NCI-H345 (cell line): ENCODE measurements around the gene FAM98B.

ENCODE experiments used
- DNase-seq: peaks from one replicate; lab custom pipeline; 2025; lab: John Stamatoyannopoulos, UW

The FAM98B gene

DNA sequence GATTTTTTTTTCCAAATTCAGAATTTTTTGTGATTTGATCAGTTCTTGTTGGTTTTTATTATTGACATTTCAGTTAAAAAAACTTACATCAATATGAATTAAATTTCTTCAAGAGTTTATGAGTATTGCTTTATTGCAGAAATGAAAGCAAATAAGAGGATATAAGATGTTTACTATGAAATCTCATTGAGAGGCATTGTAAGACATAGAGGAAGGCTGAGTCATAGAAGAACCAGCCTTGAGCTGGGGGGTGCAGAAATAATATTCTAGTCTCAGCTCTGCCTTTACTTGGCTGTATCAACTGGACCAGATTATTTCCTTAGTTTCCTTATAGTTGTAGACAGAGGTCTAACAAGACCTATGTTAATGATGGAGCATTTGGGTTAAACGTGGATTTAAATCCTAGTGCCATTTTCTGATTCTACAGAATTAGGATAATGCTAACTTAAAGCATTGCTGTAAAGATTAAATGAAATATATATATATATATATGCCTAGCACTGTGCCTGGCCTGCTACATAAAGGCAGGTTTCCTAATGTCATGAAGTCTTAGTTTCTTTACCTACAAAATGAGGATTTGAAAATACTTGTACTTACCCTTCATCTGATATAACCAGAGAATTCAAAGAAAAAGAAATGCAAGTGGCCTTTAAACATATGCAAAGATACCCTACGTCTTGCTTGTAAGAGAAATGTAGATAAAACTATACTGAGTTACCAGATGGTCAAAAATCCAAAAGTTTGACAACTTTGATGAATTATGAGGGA is 7.3 kb downstream of the FAM98B start:
- DNase-seq: no peak

DNA sequence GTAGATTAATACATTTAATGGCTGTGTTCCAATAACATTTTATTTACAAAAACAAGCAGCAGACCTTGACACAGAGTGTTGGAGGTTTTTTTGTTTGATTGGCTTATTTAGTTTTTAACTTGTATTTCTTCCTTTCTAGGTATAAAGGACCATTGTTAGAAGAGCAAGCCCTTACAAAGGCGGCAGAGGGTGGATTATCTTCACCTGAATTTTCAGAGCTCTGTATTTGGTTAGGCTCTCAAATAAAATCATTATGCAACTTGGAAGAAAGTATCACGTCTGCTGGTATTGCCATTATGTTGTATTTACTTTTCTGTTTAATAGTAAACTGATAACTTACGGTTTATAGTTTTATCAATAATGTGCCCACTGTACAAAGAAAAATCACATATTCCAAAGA is 10.0 kb downstream of the FAM98B start:
- DNase-seq: no peak

DNA sequence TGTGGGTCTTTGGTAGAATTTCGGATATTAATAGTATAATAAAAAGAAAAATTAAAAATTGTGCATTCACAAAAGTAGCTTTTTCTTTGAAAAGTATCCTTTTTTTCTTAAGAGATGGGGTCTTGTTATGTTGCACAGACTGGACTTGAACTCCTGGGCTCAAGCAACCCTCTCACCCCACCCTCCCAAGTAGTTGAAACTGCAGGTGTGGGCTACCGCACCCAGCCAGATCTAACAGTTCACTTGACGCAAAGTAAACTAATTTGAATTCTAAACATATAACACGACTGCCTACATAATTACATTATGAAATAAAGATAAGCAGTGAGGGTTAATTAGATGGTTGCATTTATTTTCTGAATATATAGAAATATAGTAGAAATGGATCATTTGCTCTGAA is 10.7 kb downstream of the FAM98B start:
- DNase-seq: no peak

DNA sequence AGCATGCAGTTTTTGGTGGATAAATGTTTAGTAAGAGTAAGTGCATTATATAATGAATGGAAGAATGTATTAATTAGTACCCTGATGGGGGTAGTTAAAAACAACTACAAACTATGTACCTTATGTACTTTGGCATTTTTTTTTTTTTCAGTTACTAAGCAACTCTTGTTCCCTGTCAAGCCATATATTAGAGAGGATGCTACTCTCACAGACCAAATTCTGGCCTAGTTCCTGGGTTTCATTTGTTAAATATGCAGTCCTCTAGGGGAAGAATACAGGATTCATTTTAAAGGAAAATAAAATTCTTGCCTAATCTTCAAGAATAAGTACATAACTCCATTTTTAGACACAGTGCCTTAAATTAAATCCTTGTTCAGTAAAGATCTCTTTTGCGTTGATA is 16.9 kb downstream of the FAM98B start:
- no peak for DNase-seq

DNA sequence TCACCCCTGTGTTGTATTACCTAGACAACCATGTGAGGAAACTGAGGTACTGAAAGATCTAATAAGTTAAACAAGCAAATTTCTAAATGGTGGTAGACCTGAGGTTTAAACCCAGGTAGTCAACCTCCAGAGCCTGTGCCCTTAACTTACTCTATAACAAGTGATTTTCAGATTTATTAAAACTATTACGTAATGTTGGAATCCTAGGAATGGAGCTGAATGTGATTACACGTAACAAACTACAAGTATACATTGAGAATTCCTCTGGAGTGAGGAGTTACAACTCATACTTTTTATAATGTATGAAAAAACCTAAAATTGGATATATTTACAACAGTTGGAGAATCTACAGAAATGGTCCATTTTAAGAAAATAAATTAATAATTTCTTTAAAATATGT is 18.0 kb downstream of the FAM98B start:
- no peak for DNase-seq

DNA sequence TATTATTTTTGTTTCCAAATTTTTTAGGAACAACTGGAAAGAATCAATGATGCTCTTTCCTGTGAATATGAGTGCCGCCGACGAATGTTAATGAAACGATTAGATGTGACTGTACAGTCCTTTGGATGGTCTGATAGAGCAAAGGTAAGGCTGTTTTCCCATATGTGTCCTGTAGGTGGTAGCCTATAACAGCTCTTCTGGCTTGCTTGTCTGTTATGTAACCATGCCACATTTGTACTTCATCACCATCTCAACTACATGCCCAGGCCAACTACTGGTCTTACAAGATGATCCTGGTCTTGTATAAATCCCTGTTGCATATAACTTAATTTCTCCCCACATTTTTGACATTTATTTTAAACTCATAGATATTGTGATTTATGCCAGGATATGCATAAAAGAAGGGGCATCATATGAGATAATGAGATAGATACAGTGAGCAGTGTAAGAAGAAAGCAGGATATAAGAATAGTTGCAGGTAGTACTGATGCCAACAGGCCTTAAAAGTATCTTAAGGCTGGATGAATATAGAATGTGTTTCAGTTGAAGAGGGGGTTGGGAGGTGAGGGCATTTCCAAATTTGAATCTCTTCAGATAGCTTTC is 20.3 kb downstream of the FAM98B start:
- DNase-seq: peak; percentile 9

DNA sequence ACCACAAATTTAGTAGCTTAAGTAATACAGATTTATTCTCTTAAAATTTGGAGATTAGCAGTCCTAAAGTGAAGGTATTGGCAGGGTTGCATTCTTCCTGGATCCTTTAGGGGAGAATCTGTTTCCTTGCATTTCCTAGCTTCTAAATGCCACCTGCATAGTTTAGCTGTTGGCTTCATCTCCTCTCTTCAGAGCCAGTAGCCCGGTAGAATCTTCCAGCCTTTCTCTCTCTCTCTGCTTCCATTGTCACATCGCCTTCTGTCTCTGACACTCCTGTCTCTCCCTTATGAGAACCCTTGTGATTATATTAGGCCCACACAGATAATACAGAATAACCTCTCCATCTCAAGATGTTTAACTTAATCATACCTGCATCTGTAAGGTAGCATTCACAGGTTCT is 21.4 kb downstream of the FAM98B start:
- DNase-seq: no peak

DNA sequence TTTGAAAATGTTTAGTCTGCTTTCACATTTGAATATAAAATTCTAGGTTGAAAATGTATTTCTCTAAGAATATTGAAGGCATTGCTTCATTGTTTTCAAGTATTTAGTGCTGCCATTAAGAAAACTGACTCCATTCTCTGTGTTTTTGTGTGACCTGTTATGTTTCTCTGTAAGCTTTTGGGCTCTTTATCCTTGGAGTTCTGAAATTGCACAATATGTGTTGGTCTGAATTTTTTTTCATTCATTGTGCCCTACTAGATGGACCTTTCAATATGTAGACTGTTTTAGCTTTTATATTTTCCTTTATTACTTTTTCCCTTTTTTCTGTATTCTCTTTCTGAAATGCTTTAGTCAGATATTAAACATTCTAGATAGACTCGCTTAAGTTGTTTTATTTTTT is 22.2 kb downstream of the FAM98B start:
- no peak for DNase-seq

DNA sequence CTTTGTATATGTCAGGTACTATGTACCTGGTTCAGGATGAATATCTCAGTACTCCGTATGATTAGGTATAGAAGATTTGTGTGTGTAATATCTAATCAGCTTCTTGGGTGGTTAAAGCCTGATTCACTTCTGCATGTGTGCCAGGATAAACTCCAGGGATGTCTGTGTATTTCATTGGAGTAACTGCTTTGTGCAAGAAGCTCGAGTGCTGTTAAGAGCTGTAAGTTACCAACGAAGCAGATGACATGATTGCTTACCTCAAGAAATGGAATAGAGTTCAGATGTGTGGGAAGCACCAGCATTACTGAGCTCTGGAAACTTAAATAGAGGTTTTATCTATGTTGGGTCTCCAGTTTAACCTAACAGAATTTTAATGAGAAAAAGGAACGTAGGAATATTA is 23.7 kb downstream of the FAM98B start:
- DNase-seq: no peak

DNA sequence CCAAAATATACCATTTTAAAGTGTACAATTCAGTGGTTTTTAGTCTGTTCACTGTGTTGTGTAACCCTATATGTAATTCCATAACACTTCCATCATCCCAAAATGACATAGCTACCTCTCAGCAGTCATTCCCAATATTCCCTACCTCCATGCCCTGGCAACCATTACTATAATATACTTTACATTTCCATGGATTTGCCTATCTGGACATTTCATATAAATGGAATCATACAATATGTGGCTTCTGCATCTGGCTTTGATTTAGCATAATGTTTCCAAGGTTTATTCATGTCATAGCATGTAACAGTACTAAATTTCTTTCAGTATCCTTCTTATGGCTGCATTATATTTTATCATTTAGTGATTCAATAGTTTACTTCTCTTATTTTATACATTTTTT is 25.3 kb downstream of the FAM98B start:
- no peak for DNase-seq

DNA sequence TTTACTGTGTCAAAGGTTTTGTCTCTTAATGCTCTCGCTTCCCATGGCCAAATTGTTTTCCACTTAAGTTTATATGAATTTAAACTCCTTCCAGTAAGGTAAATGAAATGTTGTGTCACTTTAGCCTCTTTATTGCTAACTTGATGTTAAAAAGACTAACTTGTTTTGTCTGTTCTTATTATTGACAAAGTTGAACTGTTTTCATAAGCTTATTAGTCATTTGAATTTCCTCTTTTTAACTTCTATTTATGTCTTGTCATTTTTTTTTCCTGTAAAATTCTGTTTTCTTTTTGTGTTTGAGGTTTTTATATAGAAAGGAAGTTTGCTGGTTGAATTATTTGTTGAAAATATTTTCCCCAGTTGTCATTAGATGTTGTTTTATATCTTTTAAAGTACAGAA is 25.8 kb downstream of the FAM98B start:
- DNase-seq: no peak

DNA sequence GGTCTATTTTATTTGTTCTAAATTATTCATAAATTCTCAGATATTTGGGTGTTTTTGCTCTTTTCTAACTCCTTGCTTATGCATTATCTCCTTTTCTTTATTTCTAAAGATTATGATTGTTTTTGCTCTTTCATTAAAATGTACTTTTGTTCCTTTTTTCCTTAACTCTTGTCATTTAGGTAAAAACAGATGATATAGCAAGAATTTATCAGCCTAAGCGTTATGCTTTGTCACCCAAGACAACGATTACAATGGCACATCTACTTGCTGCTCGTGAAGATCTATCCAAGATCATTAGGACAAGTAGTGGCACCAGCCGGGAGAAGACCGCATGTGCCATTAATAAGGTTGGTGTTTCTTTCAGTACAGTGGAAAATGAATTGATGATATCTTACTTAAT is 27.2 kb downstream of the FAM98B start:
- no peak for DNase-seq

DNA sequence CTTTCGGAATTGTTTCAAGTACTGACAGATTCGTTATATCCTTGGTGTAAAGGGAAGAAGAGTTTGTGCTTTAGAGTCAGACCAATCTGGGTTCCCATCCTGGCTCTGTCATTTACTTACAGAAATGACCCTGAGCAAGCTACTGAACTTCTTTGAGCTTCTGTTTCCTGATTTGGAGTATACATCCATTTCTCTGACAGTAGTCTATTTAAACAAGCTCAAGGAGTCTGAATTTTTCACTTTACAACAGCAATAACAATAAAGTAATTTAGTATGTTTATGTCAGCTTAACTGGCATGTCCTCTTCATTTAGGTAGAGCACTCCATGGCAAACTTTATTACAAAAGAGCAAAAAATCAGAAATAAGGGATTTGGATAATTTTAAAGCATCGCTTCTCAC is 27.8 kb downstream of the FAM98B start:
- no peak for DNase-seq

DNA sequence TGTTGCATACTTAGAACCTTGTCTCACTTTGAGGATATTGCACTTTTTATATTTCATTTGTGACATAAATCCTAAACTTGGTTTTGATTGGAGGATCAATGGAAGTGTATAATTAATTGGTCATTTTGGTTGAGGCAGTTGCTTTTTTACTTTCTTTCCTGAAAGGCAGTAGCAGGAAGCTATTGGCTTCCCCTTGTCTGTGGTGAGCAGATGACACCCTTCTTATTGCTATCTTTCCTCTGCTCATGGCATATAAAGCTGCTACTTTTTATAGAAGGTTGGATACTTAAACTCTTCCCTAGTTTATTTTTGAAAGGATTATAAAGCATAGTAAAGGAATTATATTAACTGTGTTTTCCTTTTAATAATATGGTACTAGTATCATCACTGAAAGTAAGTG is 28.6 kb downstream of the FAM98B start:
- DNase-seq: no peak

DNA sequence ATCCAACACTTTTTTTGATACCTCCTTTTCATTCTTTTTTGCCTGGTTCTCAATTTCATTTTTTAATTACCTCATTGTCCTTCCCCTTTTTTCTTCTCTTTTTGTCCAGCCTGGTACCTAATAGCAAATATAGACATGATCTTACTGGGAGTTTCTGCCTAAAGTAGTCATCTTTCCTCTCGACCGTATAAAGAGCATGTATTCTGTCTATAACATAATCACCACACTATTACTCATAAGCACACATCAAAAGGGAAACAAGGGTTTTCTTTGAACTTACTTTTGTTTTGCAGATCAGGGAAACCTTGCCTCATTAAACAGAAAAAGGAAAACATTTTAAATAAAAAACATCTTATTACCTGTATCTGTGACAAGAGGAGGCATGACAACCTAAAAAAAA is 33.0 kb downstream of the FAM98B start:
- DNase-seq: no peak

DNA sequence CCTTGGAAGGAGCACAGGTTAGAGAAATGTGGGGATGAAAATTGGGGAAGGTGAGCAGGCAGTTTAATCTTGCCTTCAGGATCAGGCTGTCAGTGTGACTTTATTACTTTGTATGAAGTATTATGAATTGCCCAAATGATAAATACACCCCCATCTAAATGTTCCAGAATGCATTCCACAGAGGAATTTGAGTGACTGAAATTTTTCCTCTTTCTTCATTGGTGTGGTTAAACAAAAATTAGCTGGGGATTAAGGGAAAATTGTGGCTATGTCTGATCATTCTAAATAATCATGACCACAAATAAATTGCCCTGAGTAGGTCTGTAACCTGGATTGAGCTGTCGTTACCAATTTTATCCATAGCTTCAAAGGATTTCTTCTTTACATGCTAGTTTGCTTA is 33.5 kb downstream of the FAM98B start:
- DNase-seq: no peak

DNA sequence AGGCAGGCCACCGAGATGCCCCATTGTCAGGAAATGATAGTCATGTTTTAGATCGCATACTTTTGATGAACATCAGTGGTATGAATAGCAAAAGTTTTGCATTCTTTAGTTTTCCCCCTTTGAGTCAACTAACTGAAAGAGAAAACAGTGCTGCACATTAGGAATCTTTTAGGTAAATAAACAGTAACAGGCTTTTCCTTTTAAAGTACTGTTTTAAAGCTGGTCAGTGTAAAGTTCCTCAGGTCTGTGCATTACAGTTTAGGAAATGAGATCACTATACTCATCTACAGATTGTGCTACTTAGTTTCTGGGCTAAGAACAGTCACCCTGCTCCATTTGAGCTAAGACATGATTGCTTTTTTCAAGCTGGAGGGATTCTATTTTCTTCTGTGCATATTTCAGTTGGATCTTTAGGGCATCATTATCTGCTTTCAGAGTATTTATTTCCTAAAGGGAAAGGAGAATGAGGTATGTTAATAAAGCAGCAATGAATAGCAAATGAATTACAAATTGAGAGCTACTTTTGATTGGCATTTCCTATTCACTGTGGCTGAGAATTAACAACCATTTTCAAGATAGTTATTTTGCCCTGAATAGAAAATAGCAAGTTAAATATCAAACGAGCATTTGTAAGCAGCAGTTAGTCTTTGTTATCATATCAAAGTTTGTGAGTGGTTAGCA is 36.5 kb downstream of the FAM98B start:
- DNase-seq: no peak

DNA sequence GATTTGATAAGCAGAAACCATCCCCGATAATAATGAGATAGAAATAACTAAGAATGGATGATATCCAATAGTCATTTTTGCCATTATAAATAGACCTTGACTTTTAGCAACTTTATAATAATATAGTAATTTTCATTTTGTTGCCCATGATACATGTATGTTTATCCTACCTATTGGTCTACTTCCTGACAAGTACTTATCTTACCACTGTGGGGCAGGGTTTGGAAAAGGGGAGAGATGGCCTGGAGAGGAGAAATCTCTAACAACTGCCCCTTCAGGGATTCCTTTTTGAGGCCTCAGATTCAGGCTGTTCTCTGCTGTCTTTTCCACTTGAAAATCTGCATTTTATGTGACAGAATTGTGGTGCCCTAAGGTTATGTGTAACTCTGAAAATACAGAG is 42.2 kb downstream of the FAM98B start:
- DNase-seq: no peak

DNA sequence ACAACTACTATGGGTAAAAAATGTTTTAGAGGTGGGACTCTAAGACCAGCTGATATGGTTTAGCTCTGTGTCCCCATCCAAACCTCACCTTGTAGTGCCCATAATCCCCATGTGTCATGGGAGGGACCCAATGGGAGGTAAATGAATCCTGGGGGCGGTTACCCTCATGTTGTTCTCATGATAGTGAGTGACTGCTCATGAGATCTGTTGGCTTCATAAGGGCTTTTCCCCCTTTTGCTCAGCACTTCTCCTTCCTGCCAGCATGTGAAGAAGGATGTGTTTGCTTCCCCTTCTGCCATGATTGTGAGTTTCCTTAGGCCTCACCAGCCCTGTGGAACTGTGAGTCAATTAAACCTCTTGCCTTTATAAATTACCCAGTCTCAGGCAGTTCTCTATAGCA is 45.7 kb downstream of the FAM98B start:
- no peak for DNase-seq

DNA sequence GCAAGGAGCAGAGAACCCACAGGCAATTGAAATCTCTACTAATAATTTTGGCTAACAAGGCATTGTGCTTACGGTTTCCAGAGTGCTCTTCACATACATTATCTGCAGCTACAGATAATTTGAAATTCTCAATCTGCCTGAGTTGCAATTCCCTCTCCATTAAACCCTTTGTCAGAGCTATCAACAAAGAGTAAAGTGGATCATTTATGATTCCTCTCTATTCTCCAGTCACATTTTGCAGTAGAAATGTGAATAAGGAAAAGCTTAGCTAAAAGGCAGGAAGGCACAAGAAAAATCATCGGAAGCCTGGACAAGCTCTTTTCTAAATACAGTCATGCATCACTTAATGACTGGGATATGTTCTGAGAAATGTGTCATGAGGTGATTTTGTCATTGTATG is 49.6 kb downstream of the FAM98B start:
- peak; percentile 3 for DNase-seq

DNA sequence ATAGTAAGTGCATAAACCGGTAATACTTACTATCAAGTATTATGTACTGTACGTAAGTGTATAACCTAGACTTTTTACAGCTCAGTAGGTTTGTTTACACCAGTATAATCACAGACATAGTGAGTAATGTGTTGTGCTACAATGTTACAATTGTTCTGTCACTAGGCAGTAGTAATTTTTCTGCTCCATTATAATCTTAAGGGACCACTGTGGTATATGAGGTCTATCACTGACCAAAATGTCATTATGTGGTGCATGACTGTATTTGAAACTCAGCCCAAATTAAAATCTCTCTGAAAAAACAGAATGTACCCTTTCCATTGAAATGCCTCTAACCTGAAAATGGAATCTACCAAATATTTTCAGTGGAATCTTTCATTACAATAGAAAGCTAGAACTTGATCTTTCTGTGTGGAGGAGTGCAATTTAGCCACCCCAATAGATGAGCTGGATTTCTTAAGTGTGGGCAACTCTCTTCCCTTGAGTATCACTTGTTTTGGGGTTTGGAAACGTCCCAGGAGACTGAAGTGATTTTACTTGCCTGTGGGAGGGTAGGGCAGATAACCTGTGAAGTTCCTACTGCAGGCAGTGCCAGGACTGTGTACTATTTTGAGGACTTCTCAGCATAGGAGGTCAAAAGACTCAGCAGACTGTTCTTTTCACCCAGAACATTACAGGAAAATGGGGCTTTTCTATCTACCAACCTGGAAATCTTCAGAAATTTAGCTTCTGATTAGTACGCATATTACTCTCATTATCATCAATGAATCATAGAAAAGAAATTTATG is 50.9 kb downstream of the FAM98B start:
- DNase-seq: no peak

DNA sequence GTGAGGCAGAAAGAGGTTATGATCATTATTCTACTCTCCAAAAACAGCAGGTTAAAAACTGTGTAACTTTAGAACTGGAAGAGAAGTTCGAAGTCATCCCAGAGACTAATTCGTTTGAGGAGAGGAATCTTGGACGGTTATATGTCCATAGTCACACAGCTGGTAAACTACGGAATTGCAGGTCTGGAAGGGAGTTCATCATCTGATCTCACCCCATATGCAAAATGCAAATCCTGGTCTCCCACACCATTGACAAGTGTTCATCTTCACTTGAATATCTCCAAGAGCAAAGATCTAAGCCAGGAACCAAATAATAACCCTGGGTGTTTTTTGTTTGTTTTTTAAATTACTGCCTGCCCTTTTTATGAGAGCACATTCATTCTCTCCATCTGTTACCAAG is 53.1 kb downstream of the FAM98B start:
- DNase-seq: no peak

DNA sequence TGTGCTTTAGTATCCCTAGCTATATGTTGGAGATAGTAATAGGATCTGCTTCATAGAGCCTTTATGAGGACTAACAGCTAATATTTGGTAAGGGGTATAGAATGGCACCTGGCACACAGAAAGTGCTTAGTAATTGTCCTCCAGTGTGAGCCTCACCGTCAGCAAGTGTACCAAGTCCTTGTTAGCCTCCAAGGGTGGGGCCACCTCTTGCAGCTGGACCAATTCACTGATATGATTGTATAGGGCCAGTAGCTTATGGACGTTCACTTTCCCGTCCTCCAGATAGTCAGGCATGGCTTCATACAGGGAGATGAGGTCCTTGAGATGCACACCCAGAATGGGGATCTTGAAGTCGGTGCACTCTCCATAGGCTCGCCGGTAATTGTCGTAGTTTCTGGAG is 53.6 kb downstream of the FAM98B start:
- no peak for DNase-seq
